ENCODE results near the gene CADM2.

Gene CADM2

DNA sequence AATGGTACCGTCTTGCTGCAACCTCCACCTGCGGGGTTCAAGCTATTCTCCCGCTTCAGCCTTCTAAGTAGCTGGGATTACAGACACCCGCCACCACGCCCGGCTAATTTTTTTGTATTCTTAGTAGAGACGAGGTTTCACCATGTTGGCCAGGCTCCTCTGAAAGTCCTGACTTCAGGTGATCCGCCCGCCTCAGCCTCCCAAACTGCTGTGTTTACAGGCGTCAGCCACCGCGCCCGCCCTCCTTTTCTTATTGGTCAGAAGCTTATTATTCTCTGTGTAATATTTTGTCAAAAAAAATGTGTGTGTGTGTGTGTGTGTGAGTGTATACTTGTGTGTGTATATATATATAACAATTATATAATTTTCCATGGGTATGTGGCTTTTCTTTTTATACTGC lies 425.6 kb downstream of the CADM2 start:
- in situ Hi-C loops (cut with MboI; ENCODE audit: low pct_unique_long_range_greater_than_20kb, low sequenced_read_pairs) = no loop called here
- DNase-seq = no peak

DNA sequence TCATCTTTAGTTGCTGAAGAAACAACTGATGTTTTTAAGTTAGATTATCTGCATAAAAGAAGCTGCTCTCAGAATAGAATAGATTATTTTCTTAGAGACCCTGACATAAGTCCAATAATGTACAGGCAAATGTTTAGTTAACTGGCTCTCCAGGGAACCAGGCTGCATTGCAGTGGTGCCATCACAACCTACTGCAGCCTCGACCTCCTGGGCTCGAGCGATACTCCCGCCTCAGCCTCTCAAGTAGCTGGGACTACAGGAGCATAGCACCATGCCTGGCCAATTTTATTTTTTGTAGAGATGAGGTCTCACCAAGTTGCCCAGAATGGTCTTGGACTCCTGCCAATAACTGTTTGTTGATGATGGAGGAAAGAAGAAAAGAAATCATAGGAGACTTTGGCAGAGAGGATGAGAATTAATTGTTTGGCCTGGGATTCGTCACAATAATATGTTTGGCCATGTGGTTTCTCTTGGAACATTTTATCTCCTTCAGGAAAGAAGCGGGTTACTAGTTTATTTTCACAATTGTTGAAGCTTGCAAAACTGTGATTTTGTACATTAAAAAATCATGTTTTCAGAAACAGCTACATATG lies 429.2 kb downstream of the CADM2 start:
- no peak for DNase-seq
- in situ Hi-C loops (cut with MboI; ENCODE audit: low pct_unique_long_range_greater_than_20kb, low sequenced_read_pairs) = no loop called here

- DNase-seq = no peak
- in situ Hi-C loops (cut with MboI; ENCODE audit: low pct_unique_long_range_greater_than_20kb, low sequenced_read_pairs) = no loop called here
These were observed 435.6 kb downstream of the CADM2 start for GRCh38 chr3:85394424-85394823.

DNA sequence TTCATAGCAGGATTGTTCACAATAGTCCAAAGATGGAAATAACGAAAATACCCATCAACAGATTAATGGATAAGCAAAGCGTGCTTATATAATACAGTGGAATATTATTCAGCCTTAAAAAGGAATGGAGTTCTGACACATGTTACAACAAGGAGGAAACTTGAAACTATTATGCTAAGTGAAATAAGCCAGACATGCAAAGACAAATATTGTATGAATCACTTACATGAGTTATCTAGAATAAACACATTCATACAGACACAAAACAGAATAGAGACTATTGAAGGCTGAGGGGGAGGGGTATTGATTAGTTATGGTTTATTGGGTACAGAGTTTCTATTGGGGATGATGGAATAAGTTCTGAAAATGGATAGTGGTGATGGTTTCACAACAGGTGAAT lies 438.6 kb downstream of the CADM2 start:
- DNase-seq = no peak
- in situ Hi-C loops (cut with MboI; ENCODE audit: low pct_unique_long_range_greater_than_20kb, low sequenced_read_pairs) = no loop called here

DNA sequence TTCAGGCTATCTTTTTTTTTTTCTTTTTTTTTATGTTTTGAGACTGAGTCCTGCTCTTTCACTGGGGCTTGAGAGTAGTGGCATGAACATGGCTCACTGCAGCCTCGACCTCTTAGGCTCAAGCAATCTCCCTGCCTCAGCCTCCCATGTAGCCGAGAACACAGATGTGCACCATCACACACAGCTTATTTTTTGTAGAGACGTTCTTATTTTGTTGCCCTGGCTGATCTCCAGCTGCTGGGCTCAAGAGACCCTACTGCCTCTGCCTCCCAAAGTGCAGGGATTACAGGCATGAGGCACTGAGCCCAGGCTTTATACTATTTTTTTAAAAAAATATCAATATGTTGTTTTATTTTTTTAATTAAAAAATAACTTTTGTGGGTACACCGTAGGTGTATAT lies 467.3 kb downstream of the CADM2 start:
- in situ Hi-C loops (cut with MboI; ENCODE audit: low pct_unique_long_range_greater_than_20kb, low sequenced_read_pairs) = no loop called here
- DNase-seq = no peak

- DNase-seq = no peak
- in situ Hi-C loops (cut with MboI; ENCODE audit: low pct_unique_long_range_greater_than_20kb, low sequenced_read_pairs) = no loop called here
These were observed 468.7 kb downstream of the CADM2 start for GRCh38 chr3:85427467-85427866.

DNA sequence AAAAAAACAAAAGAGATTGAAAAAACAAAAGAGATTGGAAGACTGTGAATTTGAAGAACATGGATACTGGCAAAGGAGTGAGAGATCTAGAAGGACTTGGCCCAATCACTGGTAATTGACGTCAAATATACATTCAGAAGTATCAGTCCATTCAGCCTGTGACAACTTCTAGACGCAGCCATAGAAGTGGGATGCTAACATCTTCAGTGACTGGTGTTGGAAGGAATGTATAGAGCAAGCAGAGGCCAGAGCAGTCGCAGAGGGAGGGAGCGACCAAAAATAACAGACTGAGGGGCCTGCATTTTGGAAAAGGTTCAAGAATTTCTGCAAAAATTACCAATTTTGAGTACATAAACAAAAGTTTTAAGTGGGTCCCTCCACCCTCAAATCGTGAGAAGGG lies 473.3 kb downstream of the CADM2 start:
- DNase-seq = no peak
- in situ Hi-C loops (cut with MboI; ENCODE audit: low pct_unique_long_range_greater_than_20kb, low sequenced_read_pairs) = no loop called here

- in situ Hi-C loops (cut with MboI; ENCODE audit: low pct_unique_long_range_greater_than_20kb, low sequenced_read_pairs) = no loop called here
- no peak for DNase-seq
These were observed 474.5 kb downstream of the CADM2 start for GRCh38 chr3:85433319-85433718.

GRCh38 chr3:85455561-85456200 lies 496.9 kb downstream of the CADM2 start:
- in situ Hi-C loops (cut with MboI; ENCODE audit: low pct_unique_long_range_greater_than_20kb, low sequenced_read_pairs) = no loop called here
- DNase-seq = no peak

DNA sequence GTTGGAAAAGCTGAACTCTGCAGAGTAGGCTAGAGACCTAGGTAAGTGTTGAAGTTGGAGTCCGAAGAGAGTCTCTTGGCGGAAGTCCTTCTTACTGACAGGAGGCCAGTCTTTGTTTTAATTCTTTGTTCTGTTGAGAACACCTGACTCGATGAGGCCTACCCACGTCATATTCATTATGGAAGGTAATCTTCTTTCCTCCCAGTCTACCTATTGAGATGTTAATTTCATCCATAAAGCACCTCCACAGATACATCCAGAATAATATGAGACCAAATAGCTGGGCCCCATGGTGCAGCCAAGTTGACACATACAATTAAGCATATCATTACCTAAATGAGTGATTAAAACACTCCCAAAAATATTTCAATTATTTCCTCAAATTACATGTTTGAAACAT lies 515.5 kb downstream of the CADM2 start:
- in situ Hi-C loops (cut with MboI; ENCODE audit: low pct_unique_long_range_greater_than_20kb, low sequenced_read_pairs) = no loop called here
- DNase-seq = no peak

DNA sequence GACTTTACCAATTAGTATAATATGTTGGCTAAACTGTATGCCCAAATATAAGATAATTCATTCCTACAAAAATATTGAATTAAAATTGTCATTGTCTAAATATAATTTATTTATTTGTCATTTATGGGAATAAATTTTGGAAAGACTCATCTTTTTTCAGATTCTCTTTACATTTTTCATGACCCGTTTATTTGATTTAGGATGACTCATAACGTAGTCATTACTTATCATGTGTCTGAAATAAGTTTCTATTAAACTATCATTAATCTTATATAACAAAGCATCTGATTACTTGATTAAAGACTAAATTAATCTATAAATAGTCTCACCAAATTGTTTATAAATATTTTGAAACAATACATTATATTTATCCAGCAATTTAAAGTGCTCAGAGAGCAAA lies 516.6 kb downstream of the CADM2 start:
- in situ Hi-C loops (cut with MboI; ENCODE audit: low pct_unique_long_range_greater_than_20kb, low sequenced_read_pairs) = no loop called here

DNA sequence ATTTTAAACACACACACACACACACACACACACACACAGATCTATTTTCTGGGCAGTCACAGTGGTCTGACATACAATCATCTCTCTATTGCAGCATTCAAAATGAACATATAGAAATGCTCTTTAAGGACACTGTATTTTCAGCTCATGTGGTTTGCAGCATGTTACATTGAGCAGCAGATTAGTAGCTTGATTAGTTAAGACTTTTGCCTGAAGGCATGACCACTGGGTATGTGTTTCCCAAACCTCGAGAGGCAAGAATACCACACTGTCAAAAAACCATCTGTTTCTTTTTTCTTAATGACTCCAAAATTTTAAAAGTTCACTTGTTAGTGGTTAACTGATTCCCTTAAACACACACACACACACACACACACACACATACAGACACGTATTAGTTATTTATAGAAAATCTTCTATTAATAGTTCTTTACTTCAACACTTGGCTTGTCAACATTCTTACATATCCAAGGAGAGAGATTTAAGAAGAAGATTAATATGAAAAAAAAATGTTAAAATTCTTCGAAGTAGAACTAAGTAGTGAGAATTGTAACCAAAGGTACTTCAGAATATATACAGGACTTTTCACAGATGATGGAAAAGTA lies 518.2 kb downstream of the CADM2 start:
- DNase-seq = no peak
- in situ Hi-C loops (cut with MboI; ENCODE audit: low pct_unique_long_range_greater_than_20kb, low sequenced_read_pairs) = no loop called here

More for the DNA sequence above, 516.6 kb downstream of the CADM2 start:
- no peak for DNase-seq

- DNase-seq = no peak
- in situ Hi-C loops (cut with MboI; ENCODE audit: low pct_unique_long_range_greater_than_20kb, low sequenced_read_pairs) = no loop called here
These were observed 522.8 kb downstream of the CADM2 start for GRCh38 chr3:85481411-85482212.

DNA sequence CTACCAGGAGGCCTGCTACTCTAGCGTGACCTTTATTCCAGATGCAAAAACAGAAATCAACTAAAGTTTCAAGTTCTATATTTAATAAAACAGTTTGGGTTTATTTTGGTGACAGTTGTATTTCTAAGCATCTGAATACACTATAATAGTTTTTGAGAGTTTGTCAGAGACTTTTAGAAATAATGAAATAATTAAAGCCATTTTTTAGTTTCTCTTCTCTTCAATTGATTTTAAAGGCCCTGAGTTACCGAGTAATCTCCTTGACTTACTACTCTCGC lies 523.4 kb downstream of the CADM2 start:
- DNase-seq = no peak

DNA sequence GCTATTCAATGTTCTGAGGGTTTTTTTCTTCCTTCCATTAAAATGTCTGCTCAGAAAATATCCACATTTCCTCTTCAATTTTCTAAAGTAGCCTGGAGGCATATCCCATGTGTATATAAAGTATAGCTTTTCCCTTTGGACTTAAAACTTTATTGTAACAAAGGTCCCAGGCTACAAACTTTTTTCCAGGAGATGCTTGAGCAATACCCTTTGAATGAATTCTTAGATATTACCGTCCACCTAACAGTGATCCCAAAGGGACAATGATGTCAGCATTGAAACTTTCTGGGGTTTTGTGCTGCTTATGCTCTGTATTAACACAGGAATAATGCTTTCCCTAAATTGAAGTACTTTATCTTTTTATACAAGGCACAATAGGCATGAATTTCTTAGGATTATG lies 525.2 kb downstream of the CADM2 start:
- DNase-seq = no peak
- in situ Hi-C loops (cut with MboI; ENCODE audit: low pct_unique_long_range_greater_than_20kb, low sequenced_read_pairs) = no loop called here

More for the DNA sequence above, 523.4 kb downstream of the CADM2 start:
- in situ Hi-C loops (cut with MboI; ENCODE audit: low pct_unique_long_range_greater_than_20kb, low sequenced_read_pairs) = no loop called here

DNA sequence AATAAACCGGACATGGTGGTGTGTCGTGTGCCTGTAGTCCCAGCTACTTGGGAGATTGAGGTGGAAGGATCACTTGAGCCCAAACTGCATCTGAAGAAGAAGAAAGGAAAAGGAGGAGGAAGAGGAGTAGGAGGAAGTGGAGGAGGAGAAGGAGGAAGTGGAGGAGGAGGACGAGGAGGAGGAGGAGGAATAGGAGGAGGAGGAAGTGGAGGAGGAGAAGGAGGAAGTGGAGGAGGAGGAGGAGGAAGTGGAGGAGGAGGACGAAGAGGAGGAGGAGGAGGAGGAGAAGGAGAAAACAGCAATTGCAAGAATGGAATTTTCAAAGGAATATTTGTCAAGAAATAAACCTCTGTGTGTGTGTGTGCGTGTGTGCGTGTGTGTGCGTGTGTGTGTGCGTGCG lies 528.6 kb downstream of the CADM2 start:
- DNase-seq = peak; percentile 1
- in situ Hi-C loops (cut with MboI; ENCODE audit: low pct_unique_long_range_greater_than_20kb, low sequenced_read_pairs) = no loop called here

DNA sequence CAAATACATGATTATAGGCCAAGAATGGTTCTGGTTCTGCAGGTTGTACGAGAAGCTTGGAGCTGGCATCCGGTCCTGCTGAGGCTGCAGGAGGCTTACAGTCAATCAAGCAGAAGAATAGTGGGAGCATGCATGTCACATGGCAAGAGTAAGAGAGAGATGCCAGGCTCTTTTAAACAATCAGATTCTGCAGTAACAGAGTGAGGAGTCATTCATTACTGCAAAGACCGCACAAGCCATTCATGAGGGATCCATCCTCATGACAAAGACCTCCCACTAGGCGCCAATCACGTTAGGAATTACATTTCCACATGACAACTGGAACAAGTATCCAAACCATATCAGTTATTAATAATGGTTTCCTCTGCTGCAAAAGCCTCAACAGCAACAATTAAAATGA lies 536.8 kb downstream of the CADM2 start:
- in situ Hi-C loops (cut with MboI; ENCODE audit: low pct_unique_long_range_greater_than_20kb, low sequenced_read_pairs) = no loop called here
- no peak for DNase-seq

DNA sequence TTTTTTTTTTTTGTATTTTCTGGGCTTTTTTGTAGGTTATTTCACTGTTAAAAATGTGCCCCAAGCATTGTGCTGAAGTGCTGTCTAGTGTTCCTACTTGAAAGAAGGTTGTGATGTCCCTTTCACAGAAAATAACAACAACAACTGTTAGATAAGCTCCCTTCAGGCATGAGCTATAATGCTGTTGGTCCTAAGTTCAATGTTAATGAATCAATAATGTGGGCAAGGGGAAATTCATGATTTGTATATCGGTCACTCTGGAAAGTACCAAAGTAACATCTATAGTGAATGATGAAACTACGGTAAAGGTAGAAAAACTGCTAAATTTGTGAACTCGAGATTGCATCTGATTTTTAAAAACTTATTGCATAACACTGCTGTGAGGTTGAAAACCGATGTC lies 539.4 kb downstream of the CADM2 start:
- DNase-seq = no peak
- in situ Hi-C loops (cut with MboI; ENCODE audit: low pct_unique_long_range_greater_than_20kb, low sequenced_read_pairs) = no loop called here

- in situ Hi-C loops (cut with MboI; ENCODE audit: low pct_unique_long_range_greater_than_20kb, low sequenced_read_pairs) = no loop called here
- no peak for DNase-seq
These were observed 543.5 kb downstream of the CADM2 start for GRCh38 chr3:85502148-85502875.

Data from KBM-7 (cell line).